Urinary bladder (tissue), 4 donors: ENCODE measurements around the gene CCRL2. TPM values are rescaled to one million over a fixed set of nuclear protein-coding genes. Genes with fewer than 3 reads are reported as not detected.
"Not testable (repeated sequence)": the region's sequence is repeated elsewhere in the genome, so short reads cannot be mapped to it uniquely, and the experiment has no call there.

Source experiments
- DNase-seq: peaks from one replicate; pipeline ENCODE4 v3.0.0-alpha.2; 2015; ENCODE audit errors: extremely low spot score
- H3K27ac ChIP-seq: one replicate; pipeline ENCODE4 v1.5.1; 2013; ENCODE audit warnings: low read depth, mild to moderate bottlenecking, moderate library complexity
- H3K36me3 ChIP-seq: one replicate; pipeline ENCODE4 v1.6.1; 2013; ENCODE audit warnings: mild to moderate bottlenecking, moderate library complexity; ENCODE audit not compliant: insufficient read depth
- H3K4me1 ChIP-seq: one replicate; pipeline ENCODE4 v1.6.1; 2013; ENCODE audit warnings: mild to moderate bottlenecking, moderate library complexity; ENCODE audit not compliant: insufficient read depth
- H3K4me3 ChIP-seq: one replicate; pipeline ENCODE4 v1.5.1; 2013; ENCODE audit warnings: low read depth, low read length
- WGBS: extraction: QIAGEN DNeasy Blood & Tissue Kit; methylation state at CpG from one replicate; pipeline ENCODE4 v1.1.7; 2013; 5-methylcytosine and 5-hydroxymethylcytosine counted together
- polyA plus RNA-seq: library from polyadenylated mRNA; stranded (reverse); fragments of 200-250 nt; gene quantifications from one replicate; pipeline ENCODE4 v1.2.3, GENCODE V29; 2013
- total RNA-seq: library from RNA; depleted of rRNA; stranded (reverse); fragments of >200 nt; gene quantifications from one replicate; pipeline ENCODE4 v1.2.3, GENCODE V29; 2014
- donor health status: healthy with polysubstance abuse.
- donor health status: healthy.

Gene CCRL2
- total and polyA plus RNA-seq, 2 donors = 1.6 to 2.5 TPM

DNA sequence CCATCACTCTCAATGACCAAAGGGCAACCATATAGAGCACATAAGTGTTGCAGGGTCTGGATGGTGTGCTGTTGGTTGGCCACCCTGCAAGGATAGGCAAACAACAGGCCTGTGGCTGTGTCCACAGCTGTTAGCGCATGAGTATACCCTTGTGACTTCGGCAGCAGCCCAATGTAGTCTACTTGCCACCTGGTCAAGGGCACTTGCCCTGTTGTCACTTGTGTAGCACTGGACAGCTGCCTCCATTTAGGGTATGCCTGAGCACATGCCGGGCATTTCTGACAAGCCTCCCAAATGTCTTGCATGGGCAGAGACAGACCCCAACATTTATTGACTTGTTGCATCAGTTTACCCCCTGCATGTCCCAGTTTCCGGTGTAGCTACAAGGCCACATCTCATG lies 12.8 kb downstream of the CCRL2 start:
- Histone ChIP-seq H3K4me3 (no peak overlapping the region), H3K36me3 (no peaks in the 10 kb centered on the region), H3K4me1 (no peaks in the 10 kb centered on the region), H3K27ac (no peak overlapping the region)
- no peak for DNase-seq
- WGBS = 97% methylated on average over 4 of the region's 4 CpGs

DNA sequence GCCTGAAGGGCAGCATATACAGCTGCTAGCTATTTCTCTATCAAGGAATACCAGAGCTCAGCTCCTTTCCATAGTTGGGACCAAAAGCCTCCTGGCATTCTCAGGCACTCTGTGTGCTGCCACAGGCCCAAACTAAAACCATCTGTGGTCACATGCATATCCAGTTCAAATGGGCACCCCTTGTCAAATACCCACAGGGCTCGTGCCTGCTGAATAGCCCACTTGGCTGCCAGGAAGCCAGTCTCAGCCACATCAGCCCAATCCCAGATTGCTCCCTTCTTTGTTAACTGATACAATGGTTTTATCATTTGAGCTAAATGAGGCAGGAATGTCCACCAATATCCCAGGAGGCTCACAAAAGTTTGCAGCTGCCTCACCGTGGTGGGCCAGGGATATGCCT lies 13.9 kb downstream of the CCRL2 start:
- H3K4me1 ChIP-seq = no peaks in the 10 kb centered on the region
- 83% methylated on average over 2 of the region's 2 CpGs for WGBS

DNA sequence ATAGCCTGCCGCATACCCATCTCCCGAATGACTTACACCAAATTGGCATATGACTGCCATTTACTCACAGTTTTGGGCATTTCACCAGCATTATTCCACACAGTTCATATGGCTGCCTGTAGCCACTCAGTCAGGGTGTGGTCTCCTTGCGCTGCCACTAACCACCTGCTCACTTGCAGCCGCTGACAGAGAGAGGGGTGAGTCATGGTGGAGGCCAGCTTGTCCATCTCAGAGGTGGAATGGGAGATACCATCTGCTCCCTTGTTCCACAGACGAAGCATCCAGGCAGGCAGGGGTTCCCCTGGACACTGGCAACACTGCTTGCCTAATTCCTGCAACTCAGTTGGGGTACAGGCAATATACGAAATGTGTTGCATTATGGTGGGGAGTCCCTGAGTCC lies 15.6 kb downstream of the CCRL2 start:
- no peak overlapping the region for H3K27ac ChIP-seq
- WGBS = 80% methylated on average over 6 of the region's 6 CpGs
- no peaks in the 10 kb centered on the region for H3K36me3 ChIP-seq
- DNase-seq = no peak
- no peak overlapping the region for H3K4me3 ChIP-seq
- H3K4me1 ChIP-seq = no peaks in the 10 kb centered on the region

More for the DNA sequence above, 13.9 kb downstream of the CCRL2 start:
- no peak overlapping the region for H3K4me3 ChIP-seq
- no peak overlapping the region for H3K27ac ChIP-seq
- no peak for DNase-seq
- H3K36me3 ChIP-seq = no peaks in the 10 kb centered on the region

DNA sequence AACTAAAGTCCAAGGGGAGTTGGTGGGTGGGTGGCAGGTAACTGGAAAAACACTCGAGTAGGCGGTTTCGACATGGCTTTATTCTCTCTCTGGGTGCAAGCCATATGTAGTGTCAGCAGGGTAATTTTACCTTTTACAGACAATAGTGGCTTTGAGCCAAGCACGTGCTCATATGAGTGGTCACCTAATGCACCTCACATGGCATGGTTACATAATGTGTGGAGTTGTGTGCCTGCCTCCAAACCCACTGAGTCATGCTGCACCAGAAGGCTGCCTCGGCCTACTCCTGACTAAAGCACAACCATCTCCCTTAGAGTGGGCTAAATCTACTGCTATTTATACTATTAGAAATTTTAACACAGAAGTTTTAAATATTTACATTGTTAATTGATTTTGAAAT lies 16.5 kb downstream of the CCRL2 start:
- Histone ChIP-seq H3K4me1 (no peaks in the 10 kb centered on the region), H3K4me3 (no peak overlapping the region), H3K27ac (no peak overlapping the region), H3K36me3 (no peaks in the 10 kb centered on the region)
- DNase-seq = no peak
- 75% methylated on average over 5 of the region's 5 CpGs for WGBS

DNA sequence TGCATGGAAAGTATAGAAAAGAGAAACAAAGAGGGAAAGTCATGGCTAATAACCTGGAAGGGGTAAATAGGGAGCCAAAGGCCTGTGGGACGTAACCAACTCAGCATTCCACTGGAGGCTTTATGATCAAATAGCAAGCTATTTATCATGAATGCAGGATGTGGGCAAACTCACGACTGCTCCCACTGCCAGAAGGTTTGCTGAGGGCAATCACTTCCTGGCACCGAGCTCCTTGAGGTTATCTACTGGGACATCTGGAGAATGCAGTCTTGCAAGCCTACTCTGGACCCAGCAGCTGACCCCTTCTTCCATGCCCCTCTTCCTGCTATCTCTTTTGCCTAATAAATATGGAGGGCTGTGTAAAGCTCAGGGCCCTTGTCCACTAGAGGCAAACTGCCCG lies 19.4 kb downstream of the CCRL2 start:
- DNase-seq, H3K4me1 ChIP-seq, H3K4me3 ChIP-seq, H3K36me3 ChIP-seq, H3K27ac ChIP-seq: not testable (repeated sequence)
- WGBS = 69% methylated on average over 4 of the region's 4 CpGs

DNA sequence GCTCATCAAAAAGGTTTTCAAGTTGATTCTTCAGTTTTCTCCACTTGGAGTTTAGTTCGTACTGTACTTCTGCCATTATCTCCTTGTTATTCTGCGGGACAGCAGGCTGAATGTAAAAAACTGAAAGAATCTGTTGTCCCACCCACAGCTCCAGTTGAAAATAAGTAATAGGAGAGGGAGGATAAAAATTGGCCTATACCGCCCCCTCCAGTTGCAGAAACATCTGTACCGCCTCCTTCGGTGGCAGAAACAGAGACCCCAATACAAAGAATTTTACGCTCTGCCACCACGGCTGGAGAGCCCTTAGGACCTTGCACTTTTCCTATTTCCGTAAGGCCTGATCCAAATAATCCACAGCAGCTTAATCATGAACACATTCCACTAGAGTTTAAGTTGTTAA lies 20.3 kb downstream of the CCRL2 start:
- not testable (repeated sequence) for H3K4me3 ChIP-seq, H3K4me1 ChIP-seq, H3K27ac ChIP-seq, H3K36me3 ChIP-seq, DNase-seq
- 54% methylated on average over 8 of the region's 8 CpGs for WGBS

GRCh38 chr3:46427916-46428833 lies 21.1 kb downstream of the CCRL2 start:
- 75% methylated on average over 10 of the region's 10 CpGs for WGBS
- Histone ChIP-seq H3K27ac (no peak overlapping the region), H3K4me1 (no peaks in the 10 kb centered on the region), H3K36me3 (no peaks in the 10 kb centered on the region), H3K4me3 (no peak overlapping the region)
- no peak for DNase-seq

GRCh38 chr3:46429250-46429649 lies 22.2 kb downstream of the CCRL2 start:
- H3K4me3 ChIP-seq = no peak overlapping the region
- no peak for DNase-seq
- 61% methylated on average over 5 of the region's 5 CpGs for WGBS
- H3K36me3 ChIP-seq = no peaks in the 10 kb centered on the region
- H3K27ac ChIP-seq = no peak overlapping the region
- no peaks in the 10 kb centered on the region for H3K4me1 ChIP-seq

GRCh38 chr3:46429671-46430070 lies 22.6 kb downstream of the CCRL2 start:
- H3K36me3 ChIP-seq = no peaks in the 10 kb centered on the region
- no peak overlapping the region for H3K4me3 ChIP-seq
- peak; percentile 51 for DNase-seq
- WGBS = 79% methylated on average over 5 of the region's 5 CpGs
- H3K4me1 ChIP-seq = no peaks in the 10 kb centered on the region
- H3K27ac ChIP-seq = no peak overlapping the region

DNA sequence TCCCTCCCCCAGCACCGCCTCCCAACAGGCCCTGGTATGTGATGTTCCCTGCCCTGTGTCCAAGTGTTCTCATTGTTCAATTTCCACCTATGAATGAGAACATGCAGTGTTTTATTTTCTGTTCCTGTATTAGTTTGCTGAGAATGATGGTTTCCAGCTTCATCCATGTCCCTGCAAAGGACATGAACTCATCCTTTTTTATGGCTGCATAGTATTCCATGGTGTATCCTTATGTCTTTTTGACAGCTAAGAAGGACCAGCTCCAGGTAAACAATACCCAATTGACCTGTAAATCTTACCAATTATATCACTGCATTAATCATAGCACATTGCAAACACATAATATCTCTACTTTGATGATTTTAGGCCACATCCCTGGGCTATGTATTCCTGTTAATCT lies 23.8 kb downstream of the CCRL2 start:
- DNase-seq, H3K27ac ChIP-seq, H3K4me1 ChIP-seq, H3K4me3 ChIP-seq, H3K36me3 ChIP-seq: not testable (repeated sequence)
- 95% methylated on average over 1 of the region's 1 CpG for WGBS

DNA sequence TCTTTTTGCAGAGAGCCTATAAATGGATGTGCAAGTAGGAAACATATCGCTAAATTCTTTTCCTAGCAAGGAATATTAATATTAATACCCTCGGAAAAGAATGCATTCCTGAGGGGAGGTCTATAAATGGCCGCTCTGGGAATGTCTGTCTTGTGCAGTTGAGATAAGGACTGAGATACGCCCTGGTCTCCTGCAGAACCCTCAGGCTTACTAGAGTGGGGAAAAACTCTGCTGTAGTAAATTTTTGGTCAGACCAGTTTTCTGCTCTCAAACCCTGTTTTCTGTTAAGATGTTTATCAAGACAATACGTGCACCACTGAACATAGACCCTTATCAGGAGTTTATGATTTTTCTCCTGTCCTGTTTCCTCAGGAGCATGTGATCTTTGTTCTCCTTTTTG lies 24.8 kb downstream of the CCRL2 start:
- not testable (repeated sequence) for DNase-seq, H3K4me1 ChIP-seq, H3K27ac ChIP-seq, H3K36me3 ChIP-seq, H3K4me3 ChIP-seq
- WGBS = 83% methylated on average over 5 of the region's 5 CpGs

- DNase-seq, H3K4me1 ChIP-seq, H3K4me3 ChIP-seq, H3K27ac ChIP-seq, H3K36me3 ChIP-seq: not testable (repeated sequence)
- WGBS = 49% methylated on average over 4 of the region's 4 CpGs
Observed at GRCh38 chr3:46433118-46433517, 26.1 kb downstream of the CCRL2 start.

GRCh38 chr3:46433841-46434240 lies 26.8 kb downstream of the CCRL2 start:
- no peaks in the 10 kb centered on the region for H3K36me3 ChIP-seq
- no peak overlapping the region for H3K4me3 ChIP-seq
- H3K4me1 ChIP-seq = no peaks in the 10 kb centered on the region
- 93% methylated on average over 1 of the region's 1 CpG for WGBS
- no peak for DNase-seq
- H3K27ac ChIP-seq = no peak overlapping the region

GRCh38 chr3:46435081-46435726 lies 28.1 kb downstream of the CCRL2 start:
- 88% methylated on average over 3 of the region's 3 CpGs for WGBS
- H3K27ac ChIP-seq = no peak overlapping the region
- no peaks in the 10 kb centered on the region for H3K4me1 ChIP-seq
- no peak for DNase-seq
- no peak overlapping the region for H3K4me3 ChIP-seq
- H3K36me3 ChIP-seq = no peaks in the 10 kb centered on the region
